K562 (cell line): ENCODE data around the gene RRAD. TPM values are rescaled to one million over a fixed set of nuclear protein-coding genes. Genes with fewer than 3 reads are reported as not detected.
A peak's percentile ranks its signal among the peaks of the same experiment; 100 is the strongest.

Experiments used
- ATAC-seq: fragments of 200-7000 bp; cut with Tn5 transposase; 3 replicates; pipeline ENCODE4 v1.9.1; 2020; ENCODE audit warnings: moderate library complexity
- BruUV-seq: library from RNA; stranded (reverse); fragments of 400-500 nt; replicated peaks from 2 replicates; lab custom pipeline; 2021; lab: Mats Ljungman, UMichigan
- CTCF ChIA-PET: fragments of 300-600 bp; formaldehyde crosslinking; extraction: SDS; loops from one replicate; lab custom pipeline; 2021; ENCODE audit warnings: low intra/inter-chr PET ratio; lab: Yijun Ruan, JAX
- POLR2A ChIA-PET: fragments of 300-600, 350-650 bp; sonication (Branson Sonifier 250); formaldehyde crosslinking; extraction: SDS; loops from one replicate; lab custom pipeline; 2021; ENCODE audit warnings: antibody characterized with exemption, inconsistent platforms; lab: Yijun Ruan, JAX
- DNase-seq, 4 experiments: peaks; one replicate each; pipeline versions ENCODE4 v3.0.0 to v3.0.0-alpha.2; 2011 to 2018; ENCODE audit warnings: low spot score in 3 of 4, mixed read lengths in 3 of 4; ENCODE audit errors: extremely low read depth in 1 of 4
- FAIRE-seq: peaks from 2 replicates; lab custom pipeline; 2011; peaks lifted over from hg19 to GRCh38; lab: Jason Lieb, UNC
- H2AFZ ChIP-seq: 2 replicates; pipeline ENCODE4 v1.6.0; 2011; ENCODE audit warnings: low read depth, low read length, control low read depth, inconsistent platforms
- H3K27ac ChIP-seq: fragments of 200-600 bp; 3 replicates; pipeline ENCODE4 v1.8.0; 2011; ENCODE audit warnings: low read depth, mild to moderate bottlenecking, control low read depth, inconsistent platforms, low read length, moderate library complexity, mixed read lengths; ENCODE audit errors: extremely low read depth
- H3K27me3 ChIP-seq, 2 experiments: fragments of 300-600 bp in 1 of 2; 2 replicates in 1 of 2; 3 replicates in 1 of 2; pipeline versions ENCODE4 v1.6.0 to v1.8.0; 2011; ENCODE audit warnings: inconsistent platforms in 2 of 2, low read length in 2 of 2, mild to moderate bottlenecking in 1 of 2, mixed read lengths in 1 of 2, moderate library complexity in 1 of 2; ENCODE audit not compliant: control insufficient read depth in 2 of 2, insufficient read depth in 2 of 2
- H3K36me3 ChIP-seq: fragments of 300-600 bp; 3 replicates; pipeline ENCODE4 v1.8.0; 2011; ENCODE audit warnings: mild to moderate bottlenecking, low read length, inconsistent platforms; ENCODE audit not compliant: control insufficient read depth, insufficient read depth
- H3K4me1 ChIP-seq, 2 experiments: fragments of 200-600 bp in 1 of 2; replicated peaks in 1 of 2; 2 replicates in 1 of 2; 3 replicates in 1 of 2; pipeline versions ENCODE4 v1.5.1 to v1.8.0; 2011; ENCODE audit warnings: inconsistent platforms in 2 of 2, low read length in 2 of 2, mild to moderate bottlenecking in 1 of 2, mixed read lengths in 1 of 2, moderate library complexity in 1 of 2; ENCODE audit not compliant: control insufficient read depth in 2 of 2, insufficient read depth in 2 of 2
- H3K4me2 ChIP-seq: 2 replicates; pipeline ENCODE4 v1.6.1; 2011; ENCODE audit warnings: low read length, control low read depth, inconsistent platforms, mixed read lengths; ENCODE audit not compliant: insufficient read depth
- H3K4me3 ChIP-seq: fragments of 200-600 bp; sonication (generic), shearing (Covaris generic); 2 replicates; pipeline ENCODE4 v1.5.1; 2016; ENCODE audit warnings: control low read depth, inconsistent platforms
- H3K79me2 ChIP-seq: fragments of 200-600 bp; 3 replicates; pipeline ENCODE4 v1.8.0; 2011; ENCODE audit warnings: low read length, inconsistent platforms; ENCODE audit not compliant: control insufficient read depth, insufficient read depth
- H3K9ac ChIP-seq, 2 experiments: 2 replicates each; pipeline versions ENCODE4 v1.6.0 to v1.6.1; 2011; ENCODE audit warnings: low read depth in 2 of 2, low read length in 2 of 2, control low read depth in 1 of 2, inconsistent platforms in 1 of 2, mild to moderate bottlenecking in 1 of 2, mixed read lengths in 1 of 2; ENCODE audit not compliant: insufficient read depth in 1 of 2
- H3K9me1 ChIP-seq: one replicate; pipeline ENCODE4 v1.6.0; 2011; ENCODE audit warnings: inconsistent platforms, mild to moderate bottlenecking, low read length, moderate library complexity; ENCODE audit not compliant: control insufficient read depth, insufficient read depth
- H3K9me3 ChIP-seq: replicated peaks from 2 replicates; pipeline ENCODE4 v1.5.1; 2011; ENCODE audit warnings: low read depth, low read length, inconsistent platforms; ENCODE audit not compliant: control insufficient read depth, insufficient read depth
- H4K20me1 ChIP-seq: replicated peaks from 2 replicates; pipeline ENCODE4 v1.6.1; 2011; ENCODE audit warnings: low read length, inconsistent platforms, mixed read lengths; ENCODE audit not compliant: control insufficient read depth, insufficient read depth
- HEY1 ChIP-seq: fragments of 250-450 bp; sonication (Bioruptor Pico); IDR thresholded peaks from 2 replicates; pipeline ENCODE4 v1.5.0; 2020; ENCODE audit warnings: mild to moderate bottlenecking, moderate library complexity, borderline replicate concordance
- HIVEP1 ChIP-seq: fragments of 250-450 bp; sonication (Bioruptor Pico); IDR thresholded peaks from 2 replicates; pipeline ENCODE4 v1.4.0; 2020; ENCODE audit warnings: mild to moderate bottlenecking
- RBM25 ChIP-seq: fragments of 200-400 bp; formaldehyde crosslinking; IDR thresholded peaks from 2 replicates; pipeline ENCODE4 v1.6.1; 2018; ENCODE audit warnings: low read length, low read depth, moderate library complexity; ENCODE audit not compliant: severe bottlenecking
- SMAD3 ChIP-seq: fragments of 450-650 bp; formaldehyde crosslinking; conservative IDR thresholded peaks from 2 replicates; pipeline ENCODE4 v1.4.0; 2020; ENCODE audit warnings: mild to moderate bottlenecking
- TARDBP ChIP-seq: fragments of 450-650 bp; IDR thresholded peaks from 2 replicates; pipeline ENCODE4 v1.6.1; 2016
- ZNF121 ChIP-seq: sonication (generic); formaldehyde crosslinking; conservative IDR thresholded peaks from 2 replicates; pipeline ENCODE4 v1.8.0; 2022; ENCODE audit warnings: missing genetic modification reagents
- WGBS: fragments of 100-300 bp; shearing (Covaris generic); methylation state at CpG from one replicate; pipeline ENCODE4 v1.1.6; 2016; ENCODE audit warnings: low coverage, mixed read lengths; ENCODE audit not compliant: insufficient coverage; ENCODE audit errors: missing lambda C conversion rate; 5-methylcytosine and 5-hydroxymethylcytosine counted together
- in situ Hi-C: fragments of 300-500 bp; cut with MboI; formaldehyde crosslinking; loops from 4 replicates; pipeline ENCODE4 v1.15.0; 2018; ENCODE audit warnings: inconsistent platforms, mixed read lengths
- intact Hi-C: fragments of 100-400 bp; cut with micrococcal nuclease; formaldehyde crosslinking; loops from 2 replicates; pipeline ENCODE4 v1.14.2; 2022
- polyA plus RNA-seq, 8 experiments: library from polyadenylated mRNA; depleted of rRNA in 4 of 8; stranded (reverse) in 5 of 8; unstranded in 3 of 8; fragments of >200 nt; fragmentation: Nextera tagmentation in 2 of 8; fragmentation: Illumina TruSeq in 1 of 8; extraction: Ambion mirVana in 2 of 8; extraction: Trizol in 1 of 8; gene quantifications; 2 replicates each; pipeline versions ENCODE4 v1.2.1 to v1.2.3, GENCODE V29; 2011 to 2014; ENCODE audit warnings: inconsistent platforms in 1 of 8, missing spikeins in 1 of 8
- total RNA-seq, 7 experiments: library from RNA; depleted of rRNA in 6 of 7; stranded (reverse); fragments of >200 nt in 6 of 7; fragmentation: Illumina TruSeq in 2 of 7; extraction: Trizol in 2 of 7; gene quantifications; 2 replicates each; pipeline versions ENCODE4 v1.2.1 to v1.2.3, GENCODE V29; 2011 to 2021; ENCODE audit warnings: low replicate concordance in 1 of 7

The RRAD gene
- total and polyA plus RNA-seq, 9 of the 15 experiments (the other 6 are each of a cell fraction or from before 2014, with no cell fraction given) = 0.09 to 0.20 (median 0.13) TPM; not detected in 5

DNA sequence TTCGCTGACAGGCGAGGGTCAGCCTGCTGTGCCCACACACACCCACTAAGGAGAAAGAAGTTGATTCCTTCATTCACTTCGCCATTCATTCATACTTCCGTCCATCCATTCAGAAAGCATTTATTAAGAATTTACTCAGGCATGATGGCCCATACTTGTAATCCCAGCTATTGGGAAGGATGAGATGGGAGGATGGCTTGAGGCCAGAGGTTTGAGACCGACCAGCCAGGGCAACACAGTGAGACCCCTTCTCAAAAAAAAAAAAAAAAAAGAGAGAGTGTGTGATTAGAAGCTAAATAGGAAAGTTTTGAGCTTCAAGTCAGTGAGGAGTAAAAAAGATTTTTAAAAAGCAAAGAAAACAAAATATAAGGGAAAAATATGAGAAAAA lies 18.7 kb upstream of the RRAD start:
- no peaks in the 10 kb centered on the region for H3K9me3 ChIP-seq
- no peak overlapping the region for H3K4me2 ChIP-seq
- peak; percentile 6 for TF ChIP-seq RBM25
- no peak for TF ChIP-seq SMAD3
- TF ChIP-seq ZNF121 (CRISPR knock-in tag) = peak; percentile 44
- TF ChIP-seq HIVEP1 (CRISPR knock-in tag) = no peak
- no peak for TF ChIP-seq HEY1 (CRISPR knock-in tag)
- TF ChIP-seq TARDBP = no peak
- TF ChIP-seq, all 486 proteins: peak for 2
- H3K4me1 ChIP-seq = peaks cover 0 to 16% of the 10 kb centered on the region in 2 experiments; a peak in 1 of 5 replicates
- no TSS peak for BruUV-seq
- no peak overlapping the region for H2AFZ ChIP-seq
- intact Hi-C loops = no loop called here
- FAIRE-seq = no peak
- no peaks in the 10 kb centered on the region for H3K27me3 ChIP-seq
- H3K79me2 ChIP-seq = no peaks in the 10 kb centered on the region
- WGBS = 89% methylated on average over 5 of the region's 5 CpGs
- no peaks in the 10 kb centered on the region for H3K9me1 ChIP-seq
- H4K20me1 ChIP-seq = no peaks in the 10 kb centered on the region
- no peak for ATAC-seq
- POLR2A ChIA-PET = interaction anchor here (0.6 to 1.3 kb wide), 4 partner anchors 11 to 130 kb away, joined by 3 read pairs; partner anchors contain the start of gene CES3
- peaks cover 49% of the 10 kb centered on the region; the same call in 2 of the 3 replicates for H3K36me3 ChIP-seq
- DNase-seq = no peak
- H3K4me3 ChIP-seq = no peak overlapping the region
- H3K9ac ChIP-seq = no peak overlapping the region
- in situ Hi-C loops = no loop called here
- CTCF ChIA-PET = no interaction called here
- no peak overlapping the region for H3K27ac ChIP-seq
